ENCODE data around the gene UTS2R. TPM values are rescaled to one million over a fixed set of nuclear protein-coding genes. Genes with fewer than 3 reads are reported as not detected.

The UTS2R gene
- total RNA-seq, 4 donors from 2014 or later: not detected

- no peaks in the 10 kb centered on the region for H3K36me3 ChIP-seq
- no peak overlapping the region for H3K27ac ChIP-seq
- H3K4me3 ChIP-seq: no peak overlapping the region
- H3K27me3 ChIP-seq: peaks cover 4% of the 10 kb centered on the region
- H3K4me1 ChIP-seq: peaks cover 0 to 29% (median 14%) of the 10 kb centered on the region in 3 donors
- no peak for ATAC-seq
- WGBS, 2 donors (ENCODE audit: low coverage in 1 of 2): 87% methylated on average over 3 of the region's 28 CpGs; no CpG with 5 or more reads in 1 of the 2 donors
- TF ChIP-seq CTCF (IDR thresholded peaks at IDR 0.05) (no peak), POLR2AphosphoS5 (IDR thresholded peaks at IDR 0.05) (no peak), EP300 (IDR thresholded peaks at IDR 0.05) (no peak), POLR2A (IDR thresholded peaks at IDR 0.05) (no peak)
- H3K9me3 ChIP-seq: no peaks in the 10 kb centered on the region
These were observed 43.2 kb upstream of the UTS2R start for GRCh38 chr17:82328141-82328993.

- no peak overlapping the region for H3K4me3 ChIP-seq
- no CpG with 5 or more reads among the region's 15 CpGs for WGBS, 2 donors (ENCODE audit: low coverage in 1 of 2)
- no peaks in the 10 kb centered on the region for H3K9me3 ChIP-seq
- H3K4me1 ChIP-seq: peaks cover 0 to 36% (median 17%) of the 10 kb centered on the region in 3 donors
- H3K27me3 ChIP-seq: peaks cover 4% of the 10 kb centered on the region
- no peaks in the 10 kb centered on the region for H3K36me3 ChIP-seq
- no peak for ATAC-seq
- no peak overlapping the region for H3K27ac ChIP-seq
- TF ChIP-seq CTCF (IDR thresholded peaks at IDR 0.05): no peak
These were observed 42.5 kb upstream of the UTS2R start for GRCh38 chr17:82328994-82329507.

- Histone ChIP-seq H3K27me3 (peaks cover 4% of the 10 kb centered on the region), H3K36me3 (no peaks in the 10 kb centered on the region), H3K9me3 (no peaks in the 10 kb centered on the region), H3K27ac (no peak overlapping the region), H3K4me3 (no peak overlapping the region), H3K4me1 (peaks cover 0 to 44% (median 24%) of the 10 kb centered on the region in 3 donors)
- TF ChIP-seq CTCF (IDR thresholded peaks at IDR 0.05): no peak
- TF ChIP-seq POLR2A (IDR thresholded peaks at IDR 0.05): no peak
- TF ChIP-seq EP300 (IDR thresholded peaks at IDR 0.05): no peak
- no peak for TF ChIP-seq POLR2AphosphoS5 (IDR thresholded peaks at IDR 0.05)
- ATAC-seq: no peak
- WGBS, 2 donors (ENCODE audit: low coverage in 1 of 2): 40% methylated on average over 1 of the region's 19 CpGs; no CpG with 5 or more reads in 1 of the 2 donors
These were observed 41.8 kb upstream of the UTS2R start for GRCh38 chr17:82329683-82330321.

- WGBS, 2 donors (ENCODE audit: low coverage in 1 of 2): no CpG with 5 or more reads among the region's 28 CpGs
These were observed 41.0 kb upstream of the UTS2R start for GRCh38 chr17:82330322-82331239.

More at GRCh38 chr17:82330322-82331239, 41.0 kb upstream of the UTS2R start:
- TF ChIP-seq POLR2A (IDR thresholded peaks at IDR 0.05) (peak in 1 of 2 donors; percentile 9), CTCF (IDR thresholded peaks at IDR 0.05) (no peak)
- peaks cover 0 to 52% (median 32%) of the 10 kb centered on the region in 3 donors for H3K4me1 ChIP-seq
- no peak overlapping the region for H3K4me3 ChIP-seq
- no peaks in the 10 kb centered on the region for H3K36me3 ChIP-seq
- ATAC-seq: no peak
- no peaks in the 10 kb centered on the region for H3K9me3 ChIP-seq
- H3K27ac ChIP-seq: no peak overlapping the region
- peaks cover 4% of the 10 kb centered on the region for H3K27me3 ChIP-seq
